HT1080 (cell line): ENCODE data around the gene RAB14. TPM values are rescaled to one million over a fixed set of nuclear protein-coding genes. Genes with fewer than 3 reads are reported as not detected.
A peak's percentile ranks its signal among the peaks of the same experiment; 100 is the strongest.
"Not testable (repeated sequence)": the region's sequence is repeated elsewhere in the genome, so short reads cannot be mapped to it uniquely, and the experiment has no call there.

ENCODE experiments used
- DNase-seq: peaks from one replicate; pipeline ENCODE4 v3.0.0-alpha.2; 2015; ENCODE audit warnings: low read depth
- small RNA-seq: library from RNA; depleted of rRNA; stranded (forward); fragments of <200 nt; gene quantifications from one replicate; pipeline ENCODE3, GENCODE V24; 2014
- total RNA-seq: library from RNA; depleted of rRNA; stranded (reverse); fragments of >200 nt; shearing (Covaris generic); gene quantifications from 2 replicates; pipeline ENCODE4 v1.2.3, GENCODE V29; 2014; rRNA removed

Gene RAB14
- total RNA-seq, 1 experiment from 2014 or later, result 36.1 TPM

- no peak for DNase-seq
Observed at GRCh38 chr9:121168052-121168451, 33.6 kb downstream of the RAB14 start.

GRCh38 chr9:121160025-121160424, 41.6 kb downstream of the RAB14 start:
- no peak for DNase-seq

DNA sequence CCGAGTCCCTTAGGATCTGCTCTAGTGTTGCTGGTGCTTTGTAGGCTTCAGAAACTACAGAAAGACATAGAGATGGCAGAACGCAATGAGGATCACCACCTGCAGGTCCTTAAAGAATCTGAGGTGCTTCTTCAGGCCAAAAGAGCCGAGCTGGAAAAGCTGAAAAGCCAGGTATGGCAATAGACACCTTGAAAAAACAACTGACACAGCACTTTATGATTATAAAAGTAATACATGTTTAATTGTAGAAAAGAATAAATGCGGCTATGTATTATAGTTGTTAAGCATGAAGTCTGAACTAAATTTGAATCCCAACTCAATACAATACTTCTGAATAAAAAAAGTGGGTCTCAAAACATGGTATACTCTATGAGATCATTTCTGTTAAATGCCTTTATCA, 43.7 kb downstream of the RAB14 start:
- no peak for DNase-seq

DNA sequence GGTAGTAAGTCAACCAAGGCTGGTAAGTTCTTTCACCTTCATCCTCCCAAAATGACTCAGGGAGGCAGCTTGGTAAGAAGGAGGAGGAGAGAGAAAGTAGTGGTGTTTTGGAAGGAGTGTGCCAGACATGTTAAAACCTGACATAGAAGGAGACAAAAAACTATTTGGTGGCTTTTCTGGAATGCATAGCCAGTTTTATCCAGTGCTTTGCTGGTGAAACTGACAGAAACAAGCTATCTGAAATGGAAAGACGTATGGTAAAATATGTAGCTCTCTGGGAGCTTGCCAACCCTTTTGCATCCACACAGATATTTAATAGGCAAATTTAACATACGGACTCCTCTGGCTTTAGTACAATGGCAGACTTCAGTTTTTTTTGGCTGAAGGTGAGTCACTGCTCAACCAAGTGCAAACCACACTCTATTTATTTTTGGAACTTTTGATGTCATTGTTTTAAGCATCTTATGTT, 45.4 kb downstream of the RAB14 start:
- DNase-seq, result peak; percentile 78

- peak; percentile 74 for DNase-seq
Observed at GRCh38 chr9:121154782-121155181, 46.9 kb downstream of the RAB14 start.

DNA sequence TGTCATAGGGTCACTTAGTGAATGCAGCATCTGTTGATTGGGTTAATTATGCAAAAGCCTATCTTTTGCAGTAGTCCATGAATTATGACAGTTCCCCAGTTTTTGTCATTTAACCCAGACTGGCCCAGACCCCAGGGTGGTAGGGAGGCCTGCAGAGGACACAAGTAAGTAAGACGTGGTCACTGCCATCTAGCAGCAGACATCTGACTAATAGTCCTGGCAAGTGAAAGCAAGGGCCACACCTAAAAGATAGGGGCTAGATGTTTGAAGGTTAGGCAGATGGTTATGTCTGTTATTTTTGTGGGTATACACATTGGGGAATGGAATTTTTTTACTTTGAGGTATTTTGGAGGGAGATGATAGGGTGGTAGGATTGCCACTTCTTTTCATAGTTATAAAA, 48.0 kb downstream of the RAB14 start:
- DNase-seq, result no peak

- no peak for DNase-seq
Observed at GRCh38 chr9:121150188-121150587, 51.5 kb downstream of the RAB14 start.

DNA sequence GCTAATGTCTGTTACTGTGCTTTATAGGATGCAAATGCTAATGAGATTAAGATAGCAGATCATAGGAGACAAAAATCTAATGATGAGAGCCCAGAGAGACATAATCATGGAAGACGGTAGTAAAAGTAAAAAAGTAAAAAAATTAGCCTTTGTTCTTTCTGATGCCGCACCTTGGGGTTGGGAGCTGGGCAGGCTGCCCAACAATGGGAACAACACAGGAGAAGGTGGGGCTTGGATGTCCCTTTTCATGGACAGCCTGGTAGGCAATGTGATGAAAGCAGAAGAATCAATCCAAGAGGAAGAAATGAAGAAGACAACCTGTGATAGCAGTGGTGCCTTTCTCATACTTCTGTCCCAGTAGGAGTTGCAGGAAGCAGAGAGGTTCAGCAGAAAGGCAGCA, 57.2 kb downstream of the RAB14 start:
- DNase-seq, result no peak

DNA sequence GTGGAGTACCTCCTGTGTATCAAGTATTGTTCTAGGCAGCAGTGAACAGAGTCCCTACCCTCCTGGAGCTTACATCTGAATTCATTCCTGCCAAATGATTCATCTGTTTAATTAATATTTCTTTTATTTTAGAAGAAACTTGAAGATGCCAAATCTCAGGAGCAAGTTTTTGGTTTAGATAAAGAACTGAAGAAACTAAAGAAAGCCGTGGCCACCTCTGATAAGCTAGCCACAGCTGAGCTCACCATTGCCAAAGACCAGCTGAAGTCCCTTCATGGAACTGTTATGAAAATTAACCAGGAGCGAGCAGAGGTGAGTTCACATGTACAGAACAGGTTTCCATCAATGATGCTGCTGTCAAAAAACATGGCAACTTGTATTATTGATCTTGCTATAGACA, 57.9 kb downstream of the RAB14 start:
- DNase-seq, result no peak

- no peak for DNase-seq
Observed at GRCh38 chr9:121141706-121142105, 60.0 kb downstream of the RAB14 start.

GRCh38 chr9:121141306-121141705, 60.4 kb downstream of the RAB14 start:
- no peak for DNase-seq

GRCh38 chr9:121140162-121140561, 61.5 kb downstream of the RAB14 start:
- DNase-seq, result no peak

GRCh38 chr9:121138973-121139372, 62.7 kb downstream of the RAB14 start:
- DNase-seq, result no peak

DNA sequence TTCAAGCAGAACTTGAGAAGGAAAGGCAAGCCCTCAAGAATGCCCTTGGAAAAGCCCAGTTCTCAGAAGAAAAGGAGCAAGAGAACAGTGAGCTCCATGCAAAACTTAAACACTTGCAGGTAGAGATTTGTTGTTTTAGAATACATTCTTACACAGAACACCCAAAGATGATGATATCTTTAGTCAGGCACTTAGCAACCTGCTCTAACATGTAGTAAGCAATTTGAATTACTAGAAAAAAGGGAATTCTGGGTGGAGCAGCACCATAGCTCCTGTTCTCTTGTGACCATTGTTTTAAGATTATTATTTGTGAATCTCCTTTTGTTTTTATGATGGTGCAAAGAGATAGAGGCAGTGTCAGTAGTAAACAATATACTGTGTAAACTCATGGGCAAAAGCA, 63.1 kb downstream of the RAB14 start:
- DNase-seq, result no peak

DNA sequence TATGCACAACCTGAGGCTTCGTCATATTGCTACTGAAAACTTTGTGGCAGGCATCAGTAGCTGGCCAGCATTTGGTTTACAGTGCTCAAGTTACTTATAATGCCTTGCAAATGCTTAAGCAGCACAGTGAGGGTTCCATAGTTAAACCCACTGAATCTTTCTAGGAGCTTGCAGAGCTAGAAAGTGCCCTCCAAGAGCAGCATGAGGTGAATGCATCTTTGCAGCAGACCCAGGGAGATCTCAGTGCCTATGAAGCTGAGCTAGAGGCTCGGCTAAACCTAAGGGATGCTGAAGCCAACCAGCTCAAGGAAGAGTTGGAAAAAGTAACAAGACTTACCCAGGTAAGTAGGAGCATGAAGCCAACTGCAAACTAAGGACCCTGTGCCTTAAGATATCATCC, 66.0 kb downstream of the RAB14 start:
- no peak for DNase-seq

- no peak for DNase-seq
Observed at GRCh38 chr9:121133104-121133816, 68.4 kb downstream of the RAB14 start.

- not testable (repeated sequence) for DNase-seq
Observed at GRCh38 chr9:121129384-121129783, 72.3 kb downstream of the RAB14 start.

Small RNA genes within 50 kb of the gene (small RNA-seq; reads per million reads assigned to genes)
- gene RN7SL181P, result not detected

Other genes starting within 250 kb of the RAB14 start
- gene C5, start 151.6 kb downstream of the RAB14 start, total RNA-seq, result 0.17 and 1.1 TPM in 2 replicates
- 6.1 and 8.1 TPM in 2 replicates for gene CNTRL, start 126.9 kb downstream of the RAB14 start, total RNA-seq
- gene GSN, start 66.3 kb upstream of the RAB14 start, total RNA-seq, result 66.5 and 75.8 TPM in 2 replicates
- 3.9 and 5.4 TPM in 2 replicates for gene STOM, start 168.4 kb upstream of the RAB14 start, total RNA-seq